ENCODE results near the gene ZNF142. TPM values are rescaled to one million over a fixed set of nuclear protein-coding genes. Genes with fewer than 3 reads are reported as not detected.

The ZNF142 gene
- total RNA-seq, 2 experiments from 2014 or later, result 37.6 to 61.3 TPM

DNA sequence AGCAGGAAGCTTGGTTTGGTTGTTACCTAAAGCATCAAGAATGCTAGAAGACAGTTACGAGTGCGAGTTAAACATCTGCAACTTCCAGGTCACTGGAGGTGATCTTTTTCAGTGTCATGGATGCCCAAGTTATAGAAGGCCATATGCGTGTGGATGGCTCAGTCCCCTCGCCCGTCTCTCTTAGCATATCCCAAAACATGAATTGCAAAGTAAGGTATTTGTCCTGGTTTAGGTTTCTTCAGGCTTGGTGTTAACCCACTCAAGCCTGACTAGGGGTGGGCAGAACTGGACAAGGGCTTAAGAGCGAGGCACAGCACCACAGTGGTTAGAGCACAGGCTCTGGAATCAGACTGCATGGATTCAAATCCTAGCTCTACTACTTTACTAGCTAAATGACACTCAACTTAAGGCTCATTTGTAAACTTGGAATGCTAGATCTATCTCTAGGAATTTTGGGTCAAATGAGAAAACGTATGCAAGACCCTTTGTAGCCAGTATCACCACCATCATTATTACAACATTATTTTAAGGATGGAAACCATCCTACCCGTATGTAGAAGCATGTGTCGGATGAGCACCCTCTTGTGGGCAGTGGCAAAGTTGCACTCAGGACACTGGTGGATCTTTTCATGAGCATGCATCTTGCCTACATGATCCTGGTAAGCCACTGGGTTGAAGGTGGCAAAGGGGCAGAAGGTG is 11.2 kb downstream of the ZNF142 start:
- H4K20me1 ChIP-seq (ENCODE audit: insufficient read depth, low read length), result no peaks in the 10 kb centered on the region
- ChIA-PET POLR2A (interaction anchor here (0.7 to 1.4 kb wide), 2 partner anchors 23 to 99 kb away, joined by 4 read pairs; partner anchors contain the start of genes RNF25 and STK36), CTCF (ENCODE audit: unreplicated experiment) (interaction anchor here (0.5 to 1.9 kb wide), 2 partner anchors 11 to 744 kb away, joined by 3 to 13 read pairs; partner anchors contain the start of genes BCS1L and ZNF142)
- intact Hi-C loops (cut with micrococcal nuclease; ENCODE audit: unreplicated experiment), result loop anchor here (1.0 to 5.0 kb wide), 3 partner anchors 199 to 376 kb away; partner anchors contain the start of genes AAMP and PNKD
- H3K4me2 ChIP-seq (ENCODE audit: low read length), result no peak overlapping the region
- H3K9me3 ChIP-seq (ENCODE audit: low read length), result no peaks in the 10 kb centered on the region
- H3K9me2 ChIP-seq (ENCODE audit: insufficient read depth, low read length), result no peaks in the 10 kb centered on the region
- peaks cover 11% of the 10 kb centered on the region; the same call in 1 of the 2 replicates for H3K79me2 ChIP-seq (ENCODE audit: insufficient read depth, low read depth, low read length)
- BruUV-seq (replicated peaks), result no TSS peak
- H3K36me3 ChIP-seq (ENCODE audit: insufficient read depth, low read length), result peaks cover 98% of the 10 kb centered on the region
- no peak overlapping the region for H3K27ac ChIP-seq (ENCODE audit: low read depth, low read length, poor library complexity, severe bottlenecking)
- no peak overlapping the region for H2AFZ ChIP-seq (ENCODE audit: low read length)
- H3K4me3 ChIP-seq (ENCODE audit: low read depth, low read length, poor library complexity, severe bottlenecking), result no peak overlapping the region
- DNase-seq (ENCODE audit: low spot score), result peak; percentile 67
- no peaks in the 10 kb centered on the region for H3K4me1 ChIP-seq (ENCODE audit: insufficient read depth, low read length, poor library complexity, severe bottlenecking)
- no peak for TF ChIP-seq EZH2phosphoT487 (IDR thresholded peaks at IDR 0.05; ENCODE audit: borderline replicate concordance, low read depth, low read length)
- TF ChIP-seq, protein P1, sequence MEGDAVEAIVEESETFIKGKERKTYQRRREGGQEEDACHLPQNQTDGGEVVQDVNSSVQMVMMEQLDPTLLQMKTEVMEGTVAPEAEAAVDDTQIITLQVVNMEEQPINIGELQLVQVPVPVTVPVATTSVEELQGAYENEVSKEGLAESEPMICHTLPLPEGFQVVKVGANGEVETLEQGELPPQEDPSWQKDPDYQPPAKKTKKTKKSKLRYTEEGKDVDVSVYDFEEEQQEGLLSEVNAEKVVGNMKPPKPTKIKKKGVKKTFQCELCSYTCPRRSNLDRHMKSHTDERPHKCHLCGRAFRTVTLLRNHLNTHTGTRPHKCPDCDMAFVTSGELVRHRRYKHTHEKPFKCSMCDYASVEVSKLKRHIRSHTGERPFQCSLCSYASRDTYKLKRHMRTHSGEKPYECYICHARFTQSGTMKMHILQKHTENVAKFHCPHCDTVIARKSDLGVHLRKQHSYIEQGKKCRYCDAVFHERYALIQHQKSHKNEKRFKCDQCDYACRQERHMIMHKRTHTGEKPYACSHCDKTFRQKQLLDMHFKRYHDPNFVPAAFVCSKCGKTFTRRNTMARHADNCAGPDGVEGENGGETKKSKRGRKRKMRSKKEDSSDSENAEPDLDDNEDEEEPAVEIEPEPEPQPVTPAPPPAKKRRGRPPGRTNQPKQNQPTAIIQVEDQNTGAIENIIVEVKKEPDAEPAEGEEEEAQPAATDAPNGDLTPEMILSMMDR (conservative IDR thresholded peaks at IDR 0.05; ENCODE audit: low read length), result peak; percentile 96

DNA sequence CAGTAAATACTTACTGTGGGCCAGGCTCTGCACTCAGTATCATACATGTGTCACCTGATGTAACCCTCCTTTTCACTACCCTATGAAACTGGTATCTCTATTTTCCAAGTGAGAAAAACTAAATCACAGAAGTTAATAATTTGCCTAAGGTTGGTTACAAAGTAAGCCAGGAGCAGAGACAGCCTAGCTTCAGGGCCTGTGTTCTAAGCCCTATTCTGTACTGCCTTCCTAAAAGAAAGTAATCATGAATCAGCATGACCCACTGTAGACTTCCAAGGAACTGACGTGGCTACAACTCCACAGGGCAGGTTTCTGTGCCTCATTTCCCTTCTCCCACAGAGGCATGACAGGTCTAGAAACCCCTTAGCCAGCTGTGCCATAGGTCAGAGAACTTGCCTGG is 14.3 kb downstream of the ZNF142 start:
- CTCF ChIA-PET (ENCODE audit: unreplicated experiment), result no interaction called here
- peaks cover 97% of the 10 kb centered on the region for H3K36me3 ChIP-seq (ENCODE audit: insufficient read depth, low read length)

More for the DNA sequence above, 14.3 kb downstream of the ZNF142 start:
- no peak overlapping the region for H3K4me2 ChIP-seq (ENCODE audit: low read length)
- intact Hi-C loops (cut with micrococcal nuclease; ENCODE audit: unreplicated experiment), result loop anchor here (5.0 kb wide), 1 partner anchor 373 kb away; the partner anchor contains the start of genes AAMP and PNKD
- no peak for TF ChIP-seq EZH2phosphoT487 (IDR thresholded peaks at IDR 0.05; ENCODE audit: borderline replicate concordance, low read depth, low read length)
- TF ChIP-seq, protein P1 (conservative IDR thresholded peaks at IDR 0.05; ENCODE audit: low read length), result no peak
- no peak overlapping the region for H2AFZ ChIP-seq (ENCODE audit: low read length)
- peaks cover 11% of the 10 kb centered on the region; the same call in 1 of the 2 replicates for H3K79me2 ChIP-seq (ENCODE audit: insufficient read depth, low read depth, low read length)
- H3K9me3 ChIP-seq (ENCODE audit: low read length), result no peaks in the 10 kb centered on the region
- no peaks in the 10 kb centered on the region for H3K9me2 ChIP-seq (ENCODE audit: insufficient read depth, low read length)
- H4K20me1 ChIP-seq (ENCODE audit: insufficient read depth, low read length), result no peaks in the 10 kb centered on the region
- POLR2A ChIA-PET, result no interaction called here
- no peak overlapping the region for H3K27ac ChIP-seq (ENCODE audit: low read depth, low read length, poor library complexity, severe bottlenecking)
- H3K4me1 ChIP-seq (ENCODE audit: insufficient read depth, low read length, poor library complexity, severe bottlenecking), result no peaks in the 10 kb centered on the region
- no peak for DNase-seq (ENCODE audit: low spot score)
- BruUV-seq (replicated peaks), result no TSS peak
- H3K4me3 ChIP-seq (ENCODE audit: low read depth, low read length, poor library complexity, severe bottlenecking), result no peak overlapping the region
